HepG2 (cell line): ENCODE results near the gene F7.

Experiments
- ATF7 ChIP-seq, 2 experiments: fragments of 450-650 bp in 1 of 2; sonication (generic) in 1 of 2; formaldehyde crosslinking in 1 of 2; IDR thresholded peaks; 2 replicates each; pipeline versions ENCODE4 v1.4.0 to v1.6.1; 2016 to 2020; ENCODE audit warnings: antibody characterized with exemption in 1 of 2, mild to moderate bottlenecking in 1 of 2, missing genetic modification reagents in 1 of 2
- CENPT ChIP-seq: sonication (generic); formaldehyde crosslinking; IDR thresholded peaks from 2 replicates; pipeline ENCODE4 v1.8.0; 2022; ENCODE audit warnings: low read depth, mild to moderate bottlenecking, moderate library complexity, missing genetic modification reagents
- HNRNPH1 ChIP-seq: fragments of 200-400 bp; formaldehyde crosslinking; optimal IDR thresholded peaks from 2 replicates; pipeline ENCODE3; 2017; ENCODE audit warnings: mild to moderate bottlenecking, low read depth, low read length
- POLR2AphosphoS5 ChIP-seq: IDR thresholded peaks from 2 replicates; pipeline ENCODE4 v1.6.1; 2012; ENCODE audit warnings: low read depth, low read length

DNA sequence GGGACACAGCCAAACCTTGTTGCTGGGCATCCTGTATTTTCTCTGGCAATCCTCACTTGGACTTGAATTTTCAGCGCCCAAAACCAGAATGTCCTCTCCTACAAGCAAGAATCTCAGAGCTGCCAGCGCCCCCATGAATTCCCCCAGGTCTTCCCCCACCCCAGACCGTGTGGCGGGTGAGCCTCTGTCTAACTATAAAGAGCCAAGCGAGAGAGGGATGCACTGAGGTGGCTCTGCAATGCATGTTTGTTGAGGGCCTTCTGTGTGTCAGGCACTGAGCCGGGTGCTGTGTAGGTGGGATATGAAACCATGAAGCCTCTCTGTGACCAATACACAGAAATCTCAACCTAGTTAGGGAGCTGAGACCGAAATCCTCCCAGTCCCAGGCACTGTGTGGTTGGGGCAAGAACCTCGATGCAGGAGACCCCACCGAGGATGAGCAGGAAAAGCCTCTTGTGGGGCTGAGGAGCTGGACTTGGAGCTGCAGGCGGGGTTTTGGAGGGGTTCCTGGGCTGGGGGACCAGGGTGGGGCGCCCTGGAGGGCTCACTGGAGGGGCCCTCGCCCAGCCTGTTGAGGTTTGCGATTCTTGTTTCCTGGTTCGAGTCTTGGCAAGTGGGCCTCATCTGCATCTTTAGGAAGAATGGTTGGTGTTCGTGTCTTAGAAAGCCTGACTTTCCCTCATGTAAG lies 40.5 kb downstream of the F7 start:
- no peak for TF ChIP-seq HNRNPH1
- no peak for TF ChIP-seq POLR2AphosphoS5
- no peak for TF ChIP-seq CENPT (CRISPR knock-in tag)
- no peak for TF ChIP-seq ATF7 (IDR thresholded peaks at IDR 0.05)
- no peak for TF ChIP-seq ATF7 (CRISPR knock-in tag; IDR thresholded peaks at IDR 0.05)
